A549 (cell line): ENCODE measurements around the gene ZNF469. TPM values are rescaled to one million over a fixed set of nuclear protein-coding genes. Genes with fewer than 3 reads are reported as not detected.

Experiments used
- ATAC-seq, 2 experiments: fragments of 200-7000 bp in 1 of 2; fragments of >200 bp in 1 of 2; cut with Nextera tagmentation in 1 of 2; cut with Tn5 transposase in 1 of 2; 3 replicates each; pipeline versions ENCODE4 v1.8.0 to v1.9.1; 2018 to 2020; ENCODE audit warnings: mild to moderate bottlenecking in 1 of 2, moderate library complexity in 1 of 2
- CTCF ChIA-PET: fragments of 300-600 bp; sonication (Branson Sonifier 250); formaldehyde crosslinking; extraction: SDS; loops from one replicate; lab custom pipeline; 2021; ENCODE audit warnings: antibody characterized with exemption, inconsistent platforms; lab: Yijun Ruan, JAX
- POLR2A ChIA-PET: fragments of 350-600 bp; formaldehyde crosslinking; extraction: SDS; loops from one replicate; lab custom pipeline; 2021; ENCODE audit warnings: antibody characterized with exemption, inconsistent platforms; lab: Yijun Ruan, JAX
- DNase-seq, 2 experiments: peaks; one replicate each; pipeline versions ENCODE4 v3.0.0 to v3.0.0-alpha.2; 2011 to 2016; ENCODE audit warnings: low read depth in 1 of 2, low spot score in 1 of 2
- FAIRE-seq: peaks from 2 replicates; lab custom pipeline; 2011; peaks lifted over from hg19 to GRCh38; lab: Jason Lieb, UNC
- H3K27ac ChIP-seq, 2 experiments: fragments of >200 bp; sonication (Bioruptor Twin); formaldehyde crosslinking; 3 replicates each; pipeline ENCODE4 v1.5.1; 2016 to 2017
- H3K4me1 ChIP-seq: fragments of >200 bp; sonication (Bioruptor Twin); formaldehyde crosslinking; 3 replicates; pipeline ENCODE4 v1.6.1; 2016
- H3K4me2 ChIP-seq: fragments of >200 bp; sonication (Bioruptor Twin); formaldehyde crosslinking; 3 replicates; pipeline ENCODE4 v1.6.1; 2016
- H3K4me3 ChIP-seq: fragments of >200 bp; sonication (Bioruptor Twin); formaldehyde crosslinking; 3 replicates; pipeline ENCODE4 v1.5.1; 2016
- H3K9me3 ChIP-seq: fragments of >200 bp; sonication (Bioruptor Twin); formaldehyde crosslinking; 3 replicates; pipeline ENCODE4 v1.6.1; 2016
- CBX2 ChIP-seq: fragments of 200-600 bp; sonication (generic); IDR thresholded peaks from 2 replicates; pipeline ENCODE4 v1.6.1; 2016; ENCODE audit warnings: low read depth, mild to moderate bottlenecking, borderline replicate concordance
- EP300 ChIP-seq, 2 experiments: fragments of >200 bp; sonication (Bioruptor Twin); formaldehyde crosslinking; IDR thresholded peaks; 2 replicates in 1 of 2; 3 replicates in 1 of 2; pipeline ENCODE4 v1.6.1; 2016 to 2017
- ESRRA ChIP-seq: fragments of 150-350 bp; IDR thresholded peaks from 2 replicates; pipeline ENCODE4 v1.6.1; 2014; ENCODE audit warnings: mild to moderate bottlenecking, low read length, borderline replicate concordance
- FOXS1 ChIP-seq: fragments of 250-450 bp; sonication (Bioruptor Pico); IDR thresholded peaks from 2 replicates; pipeline ENCODE4 v1.5.0; 2020; ENCODE audit warnings: mild to moderate bottlenecking, moderate library complexity
- GATA3 ChIP-seq: IDR thresholded peaks from 2 replicates; pipeline ENCODE4 v1.6.1; 2012; ENCODE audit warnings: borderline replicate concordance
- HDAC2 ChIP-seq: fragments of 200-600 bp; sonication (generic); IDR thresholded peaks from 2 replicates; pipeline ENCODE4 v1.6.1; 2016
- HEYL ChIP-seq: fragments of 250-450 bp; sonication (Bioruptor Pico); IDR thresholded peaks from 2 replicates; pipeline ENCODE4 v1.8.0; 2021; ENCODE audit warnings: mild to moderate bottlenecking, moderate library complexity
- HOXA7 ChIP-seq: fragments of 250-450 bp; sonication (Bioruptor Pico); IDR thresholded peaks from 2 replicates; pipeline ENCODE4 v1.5.0; 2020; ENCODE audit warnings: mild to moderate bottlenecking, moderate library complexity
- HOXB13 ChIP-seq: fragments of 250-450 bp; sonication (Bioruptor Pico); IDR thresholded peaks from 2 replicates; pipeline ENCODE4 v1.5.0; 2020; ENCODE audit warnings: low read depth, mild to moderate bottlenecking, moderate library complexity
- HOXB5 ChIP-seq: fragments of 250-450 bp; sonication (Bioruptor Pico); IDR thresholded peaks from 2 replicates; pipeline ENCODE4 v1.5.0; 2020; ENCODE audit warnings: mild to moderate bottlenecking, moderate library complexity
- JUN ChIP-seq, 2 experiments: fragments of >200 bp; sonication (Bioruptor Twin); formaldehyde crosslinking; IDR thresholded peaks; 2 replicates in 1 of 2; 3 replicates in 1 of 2; pipeline ENCODE4 v1.6.1; 2016 to 2017
- KDM1A ChIP-seq: fragments of 200-600 bp; sonication (generic); IDR thresholded peaks from 2 replicates; pipeline ENCODE4 v1.6.1; 2016; ENCODE audit warnings: low read depth, mild to moderate bottlenecking
- NFE2L2 ChIP-seq: fragments of 150-350 bp; conservative IDR thresholded peaks from 2 replicates; pipeline ENCODE4 v1.6.1; 2014; ENCODE audit warnings: low read length
- NPAS2 ChIP-seq: fragments of 250-450 bp; sonication (Bioruptor Pico); IDR thresholded peaks from 2 replicates; pipeline ENCODE4 v1.8.0; 2022; ENCODE audit warnings: mild to moderate bottlenecking, moderate library complexity, borderline replicate concordance
- PHF8 ChIP-seq: fragments of 200-600 bp; sonication (generic); IDR thresholded peaks from 2 replicates; pipeline ENCODE4 v1.6.1; 2016; ENCODE audit warnings: low read depth, mild to moderate bottlenecking, antibody characterized with exemption, moderate library complexity, borderline replicate concordance
- SMC3 ChIP-seq: fragments of >200 bp; sonication (Bioruptor Twin); formaldehyde crosslinking; IDR thresholded peaks from 3 replicates; pipeline ENCODE4 v1.6.1; 2018; ENCODE audit warnings: inconsistent platforms
- TFCP2L1 ChIP-seq: fragments of 250-450 bp; sonication (Bioruptor Pico); IDR thresholded peaks from 2 replicates; pipeline ENCODE4 v1.5.0; 2021; ENCODE audit warnings: mild to moderate bottlenecking
- ZC3H11A ChIP-seq: fragments of 450-650 bp; IDR thresholded peaks from 2 replicates; pipeline ENCODE4 v1.6.1; 2014; ENCODE audit warnings: antibody characterized with exemption, mild to moderate bottlenecking
- ZFP36 ChIP-seq: fragments of 450-650 bp; IDR thresholded peaks from 2 replicates; pipeline ENCODE4 v1.6.1; 2014; ENCODE audit warnings: borderline replicate concordance; ENCODE audit not compliant: partially characterized antibody
- WGBS: methylation state at CpG from one replicate; pipeline ENCODE4 v1.1.6; 2017; ENCODE audit errors: missing lambda C conversion rate; 5-methylcytosine and 5-hydroxymethylcytosine counted together
- polyA plus RNA-seq, 4 experiments: library from polyadenylated mRNA; depleted of rRNA in 3 of 4; stranded (reverse); fragments of >200 nt; fragmentation: RNase III in 1 of 4; extraction: RNeasy Plus Mini Kit Qiagen cat#74134 plus additional on column Dnase treatment in 1 of 4; gene quantifications; 2 replicates in 3 of 4; 3 replicates in 1 of 4; pipeline ENCODE4 v1.2.3, GENCODE V29; 2011 to 2017
- TF ChIP-seq, protein P1 (sequence below): IDR thresholded peaks from 2 replicates; pipeline ENCODE4 v1.6.1; 2012
- TF ChIP-seq, protein P2 (sequence below): IDR thresholded peaks from 2 replicates; pipeline ENCODE4 v1.6.1; 2012
- TF ChIP-seq, protein P3 (sequence below): fragments of 450-650 bp; IDR thresholded peaks from 2 replicates; pipeline ENCODE4 v1.6.1; 2014; ENCODE audit warnings: antibody characterized with exemption
- TF ChIP-seq, protein P4 (sequence below): IDR thresholded peaks from 2 replicates; pipeline ENCODE4 v1.6.1; 2012; ENCODE audit warnings: low read depth, borderline replicate concordance
- TF ChIP-seq, protein P5 (sequence below): fragments of 150-350 bp; IDR thresholded peaks from 2 replicates; pipeline ENCODE4 v1.6.1; 2014; ENCODE audit warnings: low read depth, mild to moderate bottlenecking, low read length
- TF ChIP-seq, protein P6 (sequence below): fragments of 200-600 bp; sonication (generic); IDR thresholded peaks from 2 replicates; pipeline ENCODE4 v1.6.1; 2016; ENCODE audit warnings: antibody characterized with exemption, mild to moderate bottlenecking, moderate library complexity
- TF ChIP-seq, protein P7 (sequence below): fragments of >200 bp; sonication (Bioruptor Twin); formaldehyde crosslinking; IDR thresholded peaks from 2 replicates; pipeline ENCODE4 v1.6.1; 2016

ZNF469 gene
- polyA plus RNA-seq, 2 of the 4 experiments (the other 2 are of a cell fraction): 0.47 to 4.4 TPM

DNA sequence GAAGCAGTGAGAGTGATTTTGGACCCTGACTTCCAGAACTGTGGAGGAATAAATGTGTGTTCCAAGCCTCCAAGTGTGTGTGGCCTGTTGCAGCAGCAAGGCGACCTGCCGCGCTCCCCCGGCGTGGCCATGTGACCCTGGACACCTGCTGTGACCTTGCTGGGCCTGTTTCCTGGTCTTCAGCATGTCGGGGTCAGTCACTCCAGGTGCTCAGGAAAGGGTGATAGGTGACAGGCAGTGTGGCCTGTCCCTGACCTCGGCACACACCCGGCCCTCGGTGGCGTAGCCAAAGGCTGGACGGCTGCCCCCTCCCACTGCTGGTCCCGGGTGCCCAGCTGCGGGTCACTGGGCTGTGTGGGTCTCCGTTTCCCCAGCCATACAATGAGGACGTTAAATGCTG, 31.8 kb upstream of the ZNF469 start:
- CTCF ChIA-PET: no interaction called here
- ATAC-seq: no peak
- WGBS: 90% methylated on average over 2 of the region's 15 CpGs

DNA sequence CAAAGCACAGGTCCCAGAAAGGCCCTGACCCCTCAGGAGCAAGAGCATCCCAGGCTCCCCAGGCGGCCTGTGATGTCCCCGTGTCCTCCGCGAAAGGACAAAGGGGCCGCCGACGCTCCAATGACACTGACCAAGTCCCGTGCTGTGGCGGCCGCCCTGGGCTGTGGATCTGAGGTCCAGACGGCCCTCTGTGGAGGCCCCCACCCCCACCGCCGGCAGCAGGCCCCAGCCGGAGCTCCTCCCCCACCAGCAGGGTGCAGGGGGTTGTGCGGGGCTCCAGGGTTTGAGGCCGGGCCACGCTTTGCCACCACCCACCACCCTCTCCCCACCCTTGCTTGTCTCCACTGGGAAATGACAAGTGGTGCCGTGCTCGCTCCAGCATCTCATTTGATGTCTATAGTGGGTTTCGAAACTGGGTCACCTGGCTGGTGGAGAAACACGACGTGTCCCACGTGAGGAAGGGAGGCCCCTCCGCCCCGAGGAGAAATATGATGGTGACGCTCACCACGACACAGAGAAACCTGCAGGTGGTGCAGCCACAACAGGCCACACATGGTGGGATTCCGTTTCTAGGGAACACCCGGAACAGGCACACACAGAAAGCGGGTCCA, 31.2 kb upstream of the ZNF469 start:
- FAIRE-seq: no peak
- CTCF ChIA-PET: no interaction called here
- H3K27ac ChIP-seq: peak overlapping the region in 1 of 2 experiments; percentile 68; a peak in 3 of 6 replicates
- H3K4me1 ChIP-seq: peaks cover 9% of the 10 kb centered on the region; the same call in 1 of the 3 replicates
- no peak for ATAC-seq
- WGBS: 93% methylated on average over 22 of the region's 30 CpGs
- no peak for DNase-seq
- POLR2A ChIA-PET: no interaction called here
- no peaks in the 10 kb centered on the region for H3K9me3 ChIP-seq
- H3K4me3 ChIP-seq: no peak overlapping the region
- no peak overlapping the region for H3K4me2 ChIP-seq
- TF ChIP-seq EP300 (IDR thresholded peaks at IDR 0.05) (no peak), TFCP2L1 (no peak), SMC3 (no peak), HDAC2 (no peak), FOXS1 (CRISPR knock-in tag) (no peak), HOXB13 (no peak), KDM1A (no peak), ESRRA (no peak), HOXB5 (CRISPR knock-in tag) (no peak)
- TF ChIP-seq, protein P1, sequence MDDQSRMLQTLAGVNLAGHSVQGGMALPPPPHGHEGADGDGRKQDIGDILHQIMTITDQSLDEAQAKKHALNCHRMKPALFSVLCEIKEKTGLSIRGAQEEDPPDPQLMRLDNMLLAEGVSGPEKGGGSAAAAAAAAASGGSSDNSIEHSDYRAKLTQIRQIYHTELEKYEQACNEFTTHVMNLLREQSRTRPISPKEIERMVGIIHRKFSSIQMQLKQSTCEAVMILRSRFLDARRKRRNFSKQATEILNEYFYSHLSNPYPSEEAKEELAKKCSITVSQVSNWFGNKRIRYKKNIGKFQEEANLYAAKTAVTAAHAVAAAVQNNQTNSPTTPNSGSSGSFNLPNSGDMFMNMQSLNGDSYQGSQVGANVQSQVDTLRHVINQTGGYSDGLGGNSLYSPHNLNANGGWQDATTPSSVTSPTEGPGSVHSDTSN: no peak
- TF ChIP-seq, protein P2, sequence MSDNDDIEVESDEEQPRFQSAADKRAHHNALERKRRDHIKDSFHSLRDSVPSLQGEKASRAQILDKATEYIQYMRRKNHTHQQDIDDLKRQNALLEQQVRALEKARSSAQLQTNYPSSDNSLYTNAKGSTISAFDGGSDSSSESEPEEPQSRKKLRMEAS: no peak
- TF ChIP-seq, protein P3, sequence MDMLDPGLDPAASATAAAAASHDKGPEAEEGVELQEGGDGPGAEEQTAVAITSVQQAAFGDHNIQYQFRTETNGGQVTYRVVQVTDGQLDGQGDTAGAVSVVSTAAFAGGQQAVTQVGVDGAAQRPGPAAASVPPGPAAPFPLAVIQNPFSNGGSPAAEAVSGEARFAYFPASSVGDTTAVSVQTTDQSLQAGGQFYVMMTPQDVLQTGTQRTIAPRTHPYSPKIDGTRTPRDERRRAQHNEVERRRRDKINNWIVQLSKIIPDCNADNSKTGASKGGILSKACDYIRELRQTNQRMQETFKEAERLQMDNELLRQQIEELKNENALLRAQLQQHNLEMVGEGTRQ: no peak
- TF ChIP-seq, protein P4, sequence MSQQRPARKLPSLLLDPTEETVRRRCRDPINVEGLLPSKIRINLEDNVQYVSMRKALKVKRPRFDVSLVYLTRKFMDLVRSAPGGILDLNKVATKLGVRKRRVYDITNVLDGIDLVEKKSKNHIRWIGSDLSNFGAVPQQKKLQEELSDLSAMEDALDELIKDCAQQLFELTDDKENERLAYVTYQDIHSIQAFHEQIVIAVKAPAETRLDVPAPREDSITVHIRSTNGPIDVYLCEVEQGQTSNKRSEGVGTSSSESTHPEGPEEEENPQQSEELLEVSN: no peak

More for the DNA sequence above, 31.8 kb upstream of the ZNF469 start:
- Histone ChIP-seq H3K9me3 (no peaks in the 10 kb centered on the region), H3K27ac (peak overlapping the region in 1 of 2 experiments; percentile 56; a peak in 2 of 6 replicates), H3K4me1 (peaks cover 9% of the 10 kb centered on the region; the same call in 1 of the 3 replicates), H3K4me3 (no peak overlapping the region), H3K4me2 (no peak overlapping the region)
- FAIRE-seq (no peak), DNase-seq (no peak)
- TF ChIP-seq, protein P1: no peak
- TF ChIP-seq, protein P5, sequence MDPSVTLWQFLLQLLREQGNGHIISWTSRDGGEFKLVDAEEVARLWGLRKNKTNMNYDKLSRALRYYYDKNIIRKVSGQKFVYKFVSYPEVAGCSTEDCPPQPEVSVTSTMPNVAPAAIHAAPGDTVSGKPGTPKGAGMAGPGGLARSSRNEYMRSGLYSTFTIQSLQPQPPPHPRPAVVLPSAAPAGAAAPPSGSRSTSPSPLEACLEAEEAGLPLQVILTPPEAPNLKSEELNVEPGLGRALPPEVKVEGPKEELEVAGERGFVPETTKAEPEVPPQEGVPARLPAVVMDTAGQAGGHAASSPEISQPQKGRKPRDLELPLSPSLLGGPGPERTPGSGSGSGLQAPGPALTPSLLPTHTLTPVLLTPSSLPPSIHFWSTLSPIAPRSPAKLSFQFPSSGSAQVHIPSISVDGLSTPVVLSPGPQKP: no peak
- TF ChIP-seq KDM1A: no peak
- TF ChIP-seq SMC3: no peak
- TF ChIP-seq, protein P2: no peak
- no peak for TF ChIP-seq NFE2L2
- TF ChIP-seq ZC3H11A: no peak
- no peak for TF ChIP-seq JUN (IDR thresholded peaks at IDR 0.05)
- TF ChIP-seq, protein P6, sequence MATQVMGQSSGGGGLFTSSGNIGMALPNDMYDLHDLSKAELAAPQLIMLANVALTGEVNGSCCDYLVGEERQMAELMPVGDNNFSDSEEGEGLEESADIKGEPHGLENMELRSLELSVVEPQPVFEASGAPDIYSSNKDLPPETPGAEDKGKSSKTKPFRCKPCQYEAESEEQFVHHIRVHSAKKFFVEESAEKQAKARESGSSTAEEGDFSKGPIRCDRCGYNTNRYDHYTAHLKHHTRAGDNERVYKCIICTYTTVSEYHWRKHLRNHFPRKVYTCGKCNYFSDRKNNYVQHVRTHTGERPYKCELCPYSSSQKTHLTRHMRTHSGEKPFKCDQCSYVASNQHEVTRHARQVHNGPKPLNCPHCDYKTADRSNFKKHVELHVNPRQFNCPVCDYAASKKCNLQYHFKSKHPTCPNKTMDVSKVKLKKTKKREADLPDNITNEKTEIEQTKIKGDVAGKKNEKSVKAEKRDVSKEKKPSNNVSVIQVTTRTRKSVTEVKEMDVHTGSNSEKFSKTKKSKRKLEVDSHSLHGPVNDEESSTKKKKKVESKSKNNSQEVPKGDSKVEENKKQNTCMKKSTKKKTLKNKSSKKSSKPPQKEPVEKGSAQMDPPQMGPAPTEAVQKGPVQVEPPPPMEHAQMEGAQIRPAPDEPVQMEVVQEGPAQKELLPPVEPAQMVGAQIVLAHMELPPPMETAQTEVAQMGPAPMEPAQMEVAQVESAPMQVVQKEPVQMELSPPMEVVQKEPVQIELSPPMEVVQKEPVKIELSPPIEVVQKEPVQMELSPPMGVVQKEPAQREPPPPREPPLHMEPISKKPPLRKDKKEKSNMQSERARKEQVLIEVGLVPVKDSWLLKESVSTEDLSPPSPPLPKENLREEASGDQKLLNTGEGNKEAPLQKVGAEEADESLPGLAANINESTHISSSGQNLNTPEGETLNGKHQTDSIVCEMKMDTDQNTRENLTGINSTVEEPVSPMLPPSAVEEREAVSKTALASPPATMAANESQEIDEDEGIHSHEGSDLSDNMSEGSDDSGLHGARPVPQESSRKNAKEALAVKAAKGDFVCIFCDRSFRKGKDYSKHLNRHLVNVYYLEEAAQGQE: no peak
- TF ChIP-seq EP300 (IDR thresholded peaks at IDR 0.05): no peak
- no peak for TF ChIP-seq PHF8
- TF ChIP-seq HOXA7: no peak
- TF ChIP-seq, protein P4: no peak
- TF ChIP-seq HOXB13: no peak
- no peak for TF ChIP-seq NPAS2 (CRISPR knock-in tag)
- no peak for TF ChIP-seq HEYL
- TF ChIP-seq, protein P7, sequence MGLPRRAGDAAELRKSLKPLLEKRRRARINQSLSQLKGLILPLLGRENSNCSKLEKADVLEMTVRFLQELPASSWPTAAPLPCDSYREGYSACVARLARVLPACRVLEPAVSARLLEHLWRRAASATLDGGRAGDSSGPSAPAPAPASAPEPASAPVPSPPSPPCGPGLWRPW: no peak
- TF ChIP-seq ZFP36: no peak
- TF ChIP-seq CBX2: no peak
- no peak for TF ChIP-seq GATA3
- POLR2A ChIA-PET: no interaction called here
